SK-MEL-5 (cell line): ENCODE results near the gene KHSRP. TPM values are rescaled to one million over a fixed set of nuclear protein-coding genes. Genes with fewer than 3 reads are reported as not detected.
"Not testable (repeated sequence)": the region's sequence is repeated elsewhere in the genome, so short reads cannot be mapped to it uniquely, and the experiment has no call there.

Experiments
- DNase-seq: peaks from one replicate; pipeline ENCODE4 v3.0.0-alpha.2; 2016; ENCODE audit warnings: low read depth, low spot score
- in situ Hi-C: cut with HindIII; loops from 2 replicates; pipeline ENCODE4 v1.10.0; 2016; ENCODE audit warnings: low sequenced_read_pairs, high pct_unique_total_duplicates, low pct_unique_long_range_greater_than_20kb
- total RNA-seq: library from RNA; depleted of rRNA; stranded (reverse); fragments of >200 nt; shearing (Covaris generic); gene quantifications from 2 replicates; pipeline ENCODE4 v1.2.3, GENCODE V29; 2014

KHSRP gene
- total RNA-seq, 1 experiment from 2014 or later: 73.9 TPM

GRCh38 chr19:6453951-6454565, 29.4 kb upstream of the KHSRP start:
- no peak for DNase-seq
- in situ Hi-C loops: no loop called here

- in situ Hi-C loops: no loop called here
- DNase-seq: no peak
These were observed 28.3 kb upstream of the KHSRP start for GRCh38 chr19:6452899-6453298.

- DNase-seq: no peak
- in situ Hi-C loops: no loop called here
These were observed 27.6 kb upstream of the KHSRP start for GRCh38 chr19:6452223-6452614.

- no peak for DNase-seq
- in situ Hi-C loops: no loop called here
These were observed 27.1 kb upstream of the KHSRP start for GRCh38 chr19:6451583-6452222.

- in situ Hi-C loops: no loop called here
These were observed 25.6 kb upstream of the KHSRP start for GRCh38 chr19:6450166-6450565.

GRCh38 chr19:6448045-6448444, 23.4 kb upstream of the KHSRP start:
- in situ Hi-C loops: no loop called here
- no peak for DNase-seq

More at GRCh38 chr19:6450166-6450565, 25.6 kb upstream of the KHSRP start:
- no peak for DNase-seq

GRCh38 chr19:6446452-6446851, 21.8 kb upstream of the KHSRP start:
- DNase-seq: no peak
- in situ Hi-C loops: no loop called here

GRCh38 chr19:6443986-6444385, 19.4 kb upstream of the KHSRP start:
- in situ Hi-C loops: no loop called here
- no peak for DNase-seq

- in situ Hi-C loops: no loop called here
- no peak for DNase-seq
These were observed 17.6 kb upstream of the KHSRP start for GRCh38 chr19:6442087-6442688.

- no peak for DNase-seq
- in situ Hi-C loops: no loop called here
These were observed 16.3 kb upstream of the KHSRP start for GRCh38 chr19:6440905-6441304.

- DNase-seq: no peak
- in situ Hi-C loops: no loop called here
These were observed 15.1 kb upstream of the KHSRP start for GRCh38 chr19:6439743-6440142.

- in situ Hi-C loops: no loop called here
- DNase-seq: no peak
These were observed 9.1 kb upstream of the KHSRP start, which contains the start of gene SLC25A41 for GRCh38 chr19:6433663-6434062. Gene SLC25A41 (minus strand): TSS chr19:6433763. CDS start chr19:6433693, 70 bp downstream.

GRCh38 chr19:6433165-6433564, 8.6 kb upstream of the KHSRP start:
- in situ Hi-C loops: no loop called here
- no peak for DNase-seq

- in situ Hi-C loops: no loop called here
- DNase-seq: no peak
These were observed 7.3 kb upstream of the KHSRP start for GRCh38 chr19:6431891-6432290.

GRCh38 chr19:6429419-6430221, 5.0 kb upstream of the KHSRP start:
- no peak for DNase-seq
- in situ Hi-C loops: no loop called here

- in situ Hi-C loops, DNase-seq: not testable (repeated sequence)
These were observed 4.2 kb upstream of the KHSRP start for GRCh38 chr19:6428692-6429418.

- in situ Hi-C loops: no loop called here
- no peak for DNase-seq
These were observed 2.5 kb upstream of the KHSRP start for GRCh38 chr19:6427131-6427530.
